Sigmoid colon (tissue), 4 donors: ENCODE measurements around the gene RNU6-7.

Experiments used
- CTCF ChIP-seq, 4 experiments: fragments of 450-650 bp in 3 of 4; fragments of 200-600 bp in 1 of 4; IDR thresholded peaks; one replicate each; pipeline ENCODE4 v1.5.1; 2016 to 2019; ENCODE audit warnings: antibody characterized with exemption in 4 of 4, mild to moderate bottlenecking in 3 of 4, moderate library complexity in 2 of 4
- EP300 ChIP-seq, 4 donors: sonication (generic); formaldehyde crosslinking; IDR thresholded peaks; one replicate each; pipeline ENCODE4 v1.6.1; 2017; ENCODE audit warnings: antibody characterized with exemption in 4 of 4
- POLR2A ChIP-seq, 2 donors: fragments of 450-650 bp; IDR thresholded peaks; one replicate each; pipeline ENCODE4 v1.6.1; 2016; ENCODE audit warnings: antibody characterized with exemption in 2 of 2, mild to moderate bottlenecking in 2 of 2, moderate library complexity in 2 of 2

- no peak for TF ChIP-seq CTCF (IDR thresholded peaks at IDR 0.05)
- TF ChIP-seq POLR2A (IDR thresholded peaks at IDR 0.05) = no peak
- no peak for TF ChIP-seq EP300 (IDR thresholded peaks at IDR 0.05)
Observed at GRCh38 chr14:32190673-32191072, 11.2 kb upstream of the RNU6-7 start.
